K562 (cell line): Measurements from ENCODE around the gene HSD3B7. TPM values are rescaled to one million over a fixed set of nuclear protein-coding genes. Genes with fewer than 3 reads are reported as not detected.

Source experiments
- ATAC-seq: fragments of 200-7000 bp; cut with Tn5 transposase; 3 replicates; pipeline ENCODE4 v1.9.1; 2020; ENCODE audit warnings: moderate library complexity
- BruUV-seq: library from RNA; stranded (reverse); fragments of 400-500 nt; replicated peaks from 2 replicates; lab custom pipeline; 2021; lab: Mats Ljungman, UMichigan
- CTCF ChIA-PET: fragments of 300-600 bp; formaldehyde crosslinking; extraction: SDS; loops from one replicate; lab custom pipeline; 2021; ENCODE audit warnings: low intra/inter-chr PET ratio; lab: Yijun Ruan, JAX
- POLR2A ChIA-PET: fragments of 300-600, 350-650 bp; sonication (Branson Sonifier 250); formaldehyde crosslinking; extraction: SDS; loops from one replicate; lab custom pipeline; 2021; ENCODE audit warnings: antibody characterized with exemption, inconsistent platforms; lab: Yijun Ruan, JAX
- DNase-seq, 4 experiments: peaks; one replicate each; pipeline versions ENCODE4 v3.0.0 to v3.0.0-alpha.2; 2011 to 2018; ENCODE audit warnings: low spot score in 3 of 4, mixed read lengths in 3 of 4; ENCODE audit errors: extremely low read depth in 1 of 4
- FAIRE-seq: peaks from 2 replicates; lab custom pipeline; 2011; peaks lifted over from hg19 to GRCh38; lab: Jason Lieb, UNC
- H2AFZ ChIP-seq: 2 replicates; pipeline ENCODE4 v1.6.0; 2011; ENCODE audit warnings: low read depth, low read length, control low read depth, inconsistent platforms
- H3K27ac ChIP-seq: fragments of 200-600 bp; 3 replicates; pipeline ENCODE4 v1.8.0; 2011; ENCODE audit warnings: low read depth, mild to moderate bottlenecking, control low read depth, inconsistent platforms, low read length, moderate library complexity, mixed read lengths; ENCODE audit errors: extremely low read depth
- H3K27me3 ChIP-seq, 2 experiments: fragments of 300-600 bp in 1 of 2; 2 replicates in 1 of 2; 3 replicates in 1 of 2; pipeline versions ENCODE4 v1.6.0 to v1.8.0; 2011; ENCODE audit warnings: inconsistent platforms in 2 of 2, low read length in 2 of 2, mild to moderate bottlenecking in 1 of 2, mixed read lengths in 1 of 2, moderate library complexity in 1 of 2; ENCODE audit not compliant: control insufficient read depth in 2 of 2, insufficient read depth in 2 of 2
- H3K36me3 ChIP-seq: fragments of 300-600 bp; 3 replicates; pipeline ENCODE4 v1.8.0; 2011; ENCODE audit warnings: mild to moderate bottlenecking, low read length, inconsistent platforms; ENCODE audit not compliant: control insufficient read depth, insufficient read depth
- H3K4me1 ChIP-seq, 2 experiments: fragments of 200-600 bp in 1 of 2; replicated peaks in 1 of 2; 2 replicates in 1 of 2; 3 replicates in 1 of 2; pipeline versions ENCODE4 v1.5.1 to v1.8.0; 2011; ENCODE audit warnings: inconsistent platforms in 2 of 2, low read length in 2 of 2, mild to moderate bottlenecking in 1 of 2, mixed read lengths in 1 of 2, moderate library complexity in 1 of 2; ENCODE audit not compliant: control insufficient read depth in 2 of 2, insufficient read depth in 2 of 2
- H3K4me2 ChIP-seq: 2 replicates; pipeline ENCODE4 v1.6.1; 2011; ENCODE audit warnings: low read length, control low read depth, inconsistent platforms, mixed read lengths; ENCODE audit not compliant: insufficient read depth
- H3K4me3 ChIP-seq: fragments of 200-600 bp; sonication (generic), shearing (Covaris generic); 2 replicates; pipeline ENCODE4 v1.5.1; 2016; ENCODE audit warnings: control low read depth, inconsistent platforms
- H3K79me2 ChIP-seq: fragments of 200-600 bp; 3 replicates; pipeline ENCODE4 v1.8.0; 2011; ENCODE audit warnings: low read length, inconsistent platforms; ENCODE audit not compliant: control insufficient read depth, insufficient read depth
- H3K9ac ChIP-seq, 2 experiments: 2 replicates each; pipeline versions ENCODE4 v1.6.0 to v1.6.1; 2011; ENCODE audit warnings: low read depth in 2 of 2, low read length in 2 of 2, control low read depth in 1 of 2, inconsistent platforms in 1 of 2, mild to moderate bottlenecking in 1 of 2, mixed read lengths in 1 of 2; ENCODE audit not compliant: insufficient read depth in 1 of 2
- H3K9me1 ChIP-seq: one replicate; pipeline ENCODE4 v1.6.0; 2011; ENCODE audit warnings: inconsistent platforms, mild to moderate bottlenecking, low read length, moderate library complexity; ENCODE audit not compliant: control insufficient read depth, insufficient read depth
- H3K9me3 ChIP-seq: replicated peaks from 2 replicates; pipeline ENCODE4 v1.5.1; 2011; ENCODE audit warnings: low read depth, low read length, inconsistent platforms; ENCODE audit not compliant: control insufficient read depth, insufficient read depth
- H4K20me1 ChIP-seq: replicated peaks from 2 replicates; pipeline ENCODE4 v1.6.1; 2011; ENCODE audit warnings: low read length, inconsistent platforms, mixed read lengths; ENCODE audit not compliant: control insufficient read depth, insufficient read depth
- ARID4B ChIP-seq: sonication (generic); formaldehyde crosslinking; IDR thresholded peaks from 2 replicates; pipeline ENCODE4 v1.8.0; 2022; ENCODE audit warnings: mild to moderate bottlenecking, missing genetic modification reagents
- HNRNPH1 ChIP-seq: fragments of 200-400 bp; formaldehyde crosslinking; optimal IDR thresholded peaks from 2 replicates; pipeline ENCODE3; 2017; ENCODE audit warnings: low read depth, mild to moderate bottlenecking, low read length, moderate library complexity
- HNRNPLL ChIP-seq: fragments of 200-400 bp; formaldehyde crosslinking; IDR thresholded peaks from 2 replicates; pipeline ENCODE4 v1.6.1; 2017; ENCODE audit warnings: low read length, low read depth, mild to moderate bottlenecking; ENCODE audit not compliant: poor library complexity, severe bottlenecking
- MCM7 ChIP-seq, 2 experiments: fragments of 450-650 bp; IDR thresholded peaks; 2 replicates each; pipeline ENCODE4 v1.6.1; 2016 to 2018
- PBX2 ChIP-seq, 2 experiments: IDR thresholded peaks in 1 of 2; conservative IDR thresholded peaks in 1 of 2; 2 replicates each; pipeline ENCODE4 v1.6.1; 2016; ENCODE audit warnings: low read depth in 2 of 2, mild to moderate bottlenecking in 1 of 2, missing compliant biosample characterization in 1 of 2, missing genetic modification characterization in 1 of 2, moderate library complexity in 1 of 2
- SAFB2 ChIP-seq: fragments of 200-400 bp; formaldehyde crosslinking; IDR thresholded peaks from 2 replicates; pipeline ENCODE4 v1.6.1; 2018; ENCODE audit warnings: borderline replicate concordance, low read length, low read depth, moderate library complexity; ENCODE audit not compliant: severe bottlenecking
- SUPT5H ChIP-seq: fragments of 450-650 bp; IDR thresholded peaks from 2 replicates; pipeline ENCODE4 v1.6.1; 2016
- TCF7 ChIP-seq: sonication (generic); IDR thresholded peaks from 2 replicates; pipeline ENCODE4 v1.6.1; 2016; ENCODE audit warnings: antibody characterized with exemption, borderline replicate concordance
- WGBS: fragments of 100-300 bp; shearing (Covaris generic); methylation state at CpG from one replicate; pipeline ENCODE4 v1.1.6; 2016; ENCODE audit warnings: low coverage, mixed read lengths; ENCODE audit not compliant: insufficient coverage; ENCODE audit errors: missing lambda C conversion rate; 5-methylcytosine and 5-hydroxymethylcytosine counted together
- in situ Hi-C: fragments of 300-500 bp; cut with MboI; formaldehyde crosslinking; loops from 4 replicates; pipeline ENCODE4 v1.15.0; 2018; ENCODE audit warnings: inconsistent platforms, mixed read lengths
- intact Hi-C: fragments of 100-400 bp; cut with micrococcal nuclease; formaldehyde crosslinking; loops from 2 replicates; pipeline ENCODE4 v1.14.2; 2022
- polyA plus RNA-seq, 8 experiments: library from polyadenylated mRNA; depleted of rRNA in 4 of 8; stranded (reverse) in 5 of 8; unstranded in 3 of 8; fragments of >200 nt; fragmentation: Nextera tagmentation in 2 of 8; fragmentation: Illumina TruSeq in 1 of 8; extraction: Ambion mirVana in 2 of 8; extraction: Trizol in 1 of 8; gene quantifications; 2 replicates each; pipeline versions ENCODE4 v1.2.1 to v1.2.3, GENCODE V29; 2011 to 2014; ENCODE audit warnings: inconsistent platforms in 1 of 8, missing spikeins in 1 of 8
- total RNA-seq, 7 experiments: library from RNA; depleted of rRNA in 6 of 7; stranded (reverse); fragments of >200 nt in 6 of 7; fragmentation: Illumina TruSeq in 2 of 7; extraction: Trizol in 2 of 7; gene quantifications; 2 replicates each; pipeline versions ENCODE4 v1.2.1 to v1.2.3, GENCODE V29; 2011 to 2021; ENCODE audit warnings: low replicate concordance in 1 of 7
- TF ChIP-seq, protein P1 (sequence below), 2 experiments: fragments of 450-650 bp; IDR thresholded peaks; 2 replicates each; pipeline ENCODE4 v1.6.1; 2018; ENCODE audit warnings: mild to moderate bottlenecking in 2 of 2, low read depth in 1 of 2; ENCODE audit not compliant: partially characterized antibody in 2 of 2

Gene HSD3B7
- total and polyA plus RNA-seq, 9 of the 15 experiments (the other 6 are each of a cell fraction or from before 2014, with no cell fraction given) = 5.4 to 49.1 (median 23.0) TPM

DNA sequence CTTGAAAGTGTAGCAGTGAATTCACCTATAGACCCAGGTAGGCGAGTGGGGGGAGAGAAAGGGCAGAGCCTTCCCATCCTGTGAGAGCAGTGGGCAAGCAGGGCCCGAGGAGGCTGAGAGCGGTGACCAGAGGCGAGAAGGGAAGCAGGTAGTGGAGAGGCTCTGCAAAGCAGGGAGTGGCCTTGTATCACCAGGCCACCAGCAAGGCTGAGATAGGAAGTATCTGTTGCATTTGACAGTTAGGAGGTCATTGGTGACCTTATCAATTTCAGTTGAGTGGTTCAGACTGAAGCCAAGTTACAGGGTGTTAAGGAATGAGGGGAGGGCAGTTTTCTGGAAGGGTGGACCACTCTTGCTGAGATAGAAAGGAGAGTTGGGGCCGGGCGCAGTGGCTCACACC, 10.7 kb upstream of the HSD3B7 start:
- in situ Hi-C loops = loop anchor here (25.0 kb wide), 1 partner anchor 888 kb away; the partner anchor contains the start of gene ZNF267
- TF ChIP-seq, protein P1, sequence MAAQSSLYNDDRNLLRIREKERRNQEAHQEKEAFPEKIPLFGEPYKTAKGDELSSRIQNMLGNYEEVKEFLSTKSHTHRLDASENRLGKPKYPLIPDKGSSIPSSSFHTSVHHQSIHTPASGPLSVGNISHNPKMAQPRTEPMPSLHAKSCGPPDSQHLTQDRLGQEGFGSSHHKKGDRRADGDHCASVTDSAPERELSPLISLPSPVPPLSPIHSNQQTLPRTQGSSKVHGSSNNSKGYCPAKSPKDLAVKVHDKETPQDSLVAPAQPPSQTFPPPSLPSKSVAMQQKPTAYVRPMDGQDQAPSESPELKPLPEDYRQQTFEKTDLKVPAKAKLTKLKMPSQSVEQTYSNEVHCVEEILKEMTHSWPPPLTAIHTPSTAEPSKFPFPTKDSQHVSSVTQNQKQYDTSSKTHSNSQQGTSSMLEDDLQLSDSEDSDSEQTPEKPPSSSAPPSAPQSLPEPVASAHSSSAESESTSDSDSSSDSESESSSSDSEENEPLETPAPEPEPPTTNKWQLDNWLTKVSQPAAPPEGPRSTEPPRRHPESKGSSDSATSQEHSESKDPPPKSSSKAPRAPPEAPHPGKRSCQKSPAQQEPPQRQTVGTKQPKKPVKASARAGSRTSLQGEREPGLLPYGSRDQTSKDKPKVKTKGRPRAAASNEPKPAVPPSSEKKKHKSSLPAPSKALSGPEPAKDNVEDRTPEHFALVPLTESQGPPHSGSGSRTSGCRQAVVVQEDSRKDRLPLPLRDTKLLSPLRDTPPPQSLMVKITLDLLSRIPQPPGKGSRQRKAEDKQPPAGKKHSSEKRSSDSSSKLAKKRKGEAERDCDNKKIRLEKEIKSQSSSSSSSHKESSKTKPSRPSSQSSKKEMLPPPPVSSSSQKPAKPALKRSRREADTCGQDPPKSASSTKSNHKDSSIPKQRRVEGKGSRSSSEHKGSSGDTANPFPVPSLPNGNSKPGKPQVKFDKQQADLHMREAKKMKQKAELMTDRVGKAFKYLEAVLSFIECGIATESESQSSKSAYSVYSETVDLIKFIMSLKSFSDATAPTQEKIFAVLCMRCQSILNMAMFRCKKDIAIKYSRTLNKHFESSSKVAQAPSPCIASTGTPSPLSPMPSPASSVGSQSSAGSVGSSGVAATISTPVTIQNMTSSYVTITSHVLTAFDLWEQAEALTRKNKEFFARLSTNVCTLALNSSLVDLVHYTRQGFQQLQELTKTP (IDR thresholded peaks at IDR 0.05; ENCODE audit: low read depth in 1 of 2, partially characterized antibody in 2 of 2) = no peak
- no peak for TF ChIP-seq ARID4B (CRISPR knock-in tag)
- no peak for TF ChIP-seq SUPT5H
- TF ChIP-seq HNRNPH1 = no peak
- TF ChIP-seq SAFB2 = no peak
- no peak for TF ChIP-seq MCM7 (IDR thresholded peaks at IDR 0.05)
- TF ChIP-seq TCF7 = no peak
- no peak for TF ChIP-seq PBX2 (CRISPR knock-in tag; IDR thresholded peaks at IDR 0.05; ENCODE audit: low read depth)
- no peak for TF ChIP-seq PBX2 (tag; conservative IDR thresholded peaks at IDR 0.05; ENCODE audit: low read depth)
- TF ChIP-seq HNRNPLL = no peak

More for the DNA sequence above, 10.7 kb upstream of the HSD3B7 start:
- Histone ChIP-seq H3K79me2 (0 out of 3 replicates have a peak, but pooled peaks cover 4% of the 10 kb centered on the region), H3K27ac (no peak overlapping the region), H3K4me1 (peaks cover 8 to 23% of the 10 kb centered on the region in 2 experiments; a peak in 4 of 5 replicates), H4K20me1 (peaks cover 5% of the 10 kb centered on the region; the same call in 1 of the 2 replicates), H3K27me3 (no peaks in the 10 kb centered on the region), H3K9ac (peak overlapping the region in 1 of 2 experiments; percentile 86; a peak in 2 of 4 replicates), H3K4me3 (no peak overlapping the region), H3K9me1 (no peaks in the 10 kb centered on the region), H3K9me3 (no peaks in the 10 kb centered on the region), H3K4me2 (no peak overlapping the region), H2AFZ (no peak overlapping the region), H3K36me3 (peaks cover 93% of the 10 kb centered on the region)
- POLR2A ChIA-PET = no interaction called here
- intact Hi-C loops = no loop called here
- 43% methylated on average over 6 of the region's 6 CpGs for WGBS
- FAIRE-seq = peak; percentile 26
- ATAC-seq = peak; percentile 53
- CTCF ChIA-PET = no interaction called here
- peak in 1 of 4 experiments; percentile 49 for DNase-seq
- BruUV-seq = no TSS peak
